ENCODE measurements around the gene C17orf107. TPM values are rescaled to one million over a fixed set of nuclear protein-coding genes. Genes with fewer than 3 reads are reported as not detected.
A peak's percentile ranks its signal among the peaks of the same experiment; 100 is the strongest.

The C17orf107 gene
- total and polyA plus RNA-seq, 2 of the 13 experiments (the other 11 are each of a cell fraction or from before 2014, with no cell fraction given): 0.20 to 0.59 TPM

DNA sequence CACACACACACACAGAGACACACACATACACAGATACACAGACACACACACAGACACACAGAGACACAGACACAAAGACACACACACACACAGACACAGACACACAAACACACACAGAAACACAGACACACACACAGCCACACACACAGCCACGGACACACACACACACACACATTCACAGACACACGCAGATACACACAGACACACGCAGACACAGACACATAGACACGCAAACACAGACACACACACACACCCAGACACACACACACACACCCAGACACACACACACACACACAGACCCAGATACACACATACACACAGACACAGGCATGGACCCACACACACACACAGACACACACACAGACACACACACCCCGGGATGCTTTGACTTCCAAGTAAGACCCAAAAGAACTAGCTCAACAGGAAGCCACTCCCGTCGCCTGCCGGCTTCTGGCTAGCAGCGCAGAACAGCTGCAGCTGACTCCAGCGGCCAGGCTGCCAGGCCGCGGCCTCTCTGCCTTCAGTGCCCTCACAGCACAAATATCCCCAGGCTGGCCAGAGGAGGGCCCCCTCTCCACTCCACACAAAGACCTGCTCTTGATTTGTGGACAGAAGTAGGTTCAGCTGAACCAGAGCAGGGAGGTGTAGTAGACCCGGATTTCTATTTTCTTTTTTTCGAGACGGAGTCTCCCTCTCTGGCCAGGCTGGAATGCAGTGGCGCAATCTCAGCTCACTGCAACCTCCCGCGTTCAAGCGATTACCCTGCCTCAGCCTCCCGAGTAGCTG, 9.6 kb downstream of the C17orf107 start (continued):
- TF ChIP-seq MIER2 (CRISPR knock-in tag; IDR thresholded peaks at IDR 0.05) (0 out of 2 replicates have a peak, but pooled peaks have one; percentile 16), ZNF703 (CRISPR knock-in tag; IDR thresholded peaks at IDR 0.05; ENCODE audit: borderline replicate concordance) (no peak), ZNF251 (CRISPR knock-in tag; IDR thresholded peaks at IDR 0.05) (no peak), USF2 (IDR thresholded peaks at IDR 0.05; ENCODE audit: low read depth, low read length) (no peak), USF2 (CRISPR knock-in tag; IDR thresholded peaks at IDR 0.05; ENCODE audit: borderline replicate concordance) (no peak), ZNF224 (CRISPR knock-in tag; IDR thresholded peaks at IDR 0.05) (no peak; the same call in 1 of the 2 replicates), ZNF550 (CRISPR knock-in tag; IDR thresholded peaks at IDR 0.05; ENCODE audit: borderline replicate concordance) (no peak), ZNF615 (CRISPR knock-in tag; IDR thresholded peaks at IDR 0.05; ENCODE audit: borderline replicate concordance) (no peak), JDP2 (CRISPR knock-in tag; IDR thresholded peaks at IDR 0.05; ENCODE audit: borderline replicate concordance) (no peak), ZBTB38 (CRISPR knock-in tag; IDR thresholded peaks at IDR 0.05) (peak; percentile 41; the same call in 1 of the 2 replicates), ZNF207 (IDR thresholded peaks at IDR 0.05; ENCODE audit: borderline replicate concordance) (peak; percentile 85; the same call in 1 of the 2 replicates), NR2F6 (IDR thresholded peaks at IDR 0.05) (no peak), NR2F6 (CRISPR knock-in tag; IDR thresholded peaks at IDR 0.05) (peak; percentile 35; the same call in 1 of the 2 replicates), ATAD3A (CRISPR knock-in tag; IDR thresholded peaks at IDR 0.05) (no peak), ZNF670 (CRISPR knock-in tag; IDR thresholded peaks at IDR 0.05; ENCODE audit: borderline replicate concordance) (no peak), CERS6 (CRISPR knock-in tag; IDR thresholded peaks at IDR 0.05) (no peak), SP1 (IDR thresholded peaks at IDR 0.05) (no peak), SP1 (CRISPR knock-in tag; IDR thresholded peaks at IDR 0.05) (no peak), POLR2AphosphoS5 (IDR thresholded peaks at IDR 0.05; ENCODE audit: low read depth, low read length) (0 out of 2 replicates have a peak, but pooled peaks have one; percentile 23)
- TF ChIP-seq, protein P1, sequence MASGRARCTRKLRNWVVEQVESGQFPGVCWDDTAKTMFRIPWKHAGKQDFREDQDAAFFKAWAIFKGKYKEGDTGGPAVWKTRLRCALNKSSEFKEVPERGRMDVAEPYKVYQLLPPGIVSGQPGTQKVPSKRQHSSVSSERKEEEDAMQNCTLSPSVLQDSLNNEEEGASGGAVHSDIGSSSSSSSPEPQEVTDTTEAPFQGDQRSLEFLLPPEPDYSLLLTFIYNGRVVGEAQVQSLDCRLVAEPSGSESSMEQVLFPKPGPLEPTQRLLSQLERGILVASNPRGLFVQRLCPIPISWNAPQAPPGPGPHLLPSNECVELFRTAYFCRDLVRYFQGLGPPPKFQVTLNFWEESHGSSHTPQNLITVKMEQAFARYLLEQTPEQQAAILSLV (CRISPR knock-in tag; IDR thresholded peaks at IDR 0.05; ENCODE audit: borderline replicate concordance): no peak
- TF ChIP-seq, protein P2, sequence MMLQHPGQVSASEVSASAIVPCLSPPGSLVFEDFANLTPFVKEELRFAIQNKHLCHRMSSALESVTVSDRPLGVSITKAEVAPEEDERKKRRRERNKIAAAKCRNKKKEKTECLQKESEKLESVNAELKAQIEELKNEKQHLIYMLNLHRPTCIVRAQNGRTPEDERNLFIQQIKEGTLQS (CRISPR knock-in tag; IDR thresholded peaks at IDR 0.05): no peak
- TF ChIP-seq, protein P3, sequence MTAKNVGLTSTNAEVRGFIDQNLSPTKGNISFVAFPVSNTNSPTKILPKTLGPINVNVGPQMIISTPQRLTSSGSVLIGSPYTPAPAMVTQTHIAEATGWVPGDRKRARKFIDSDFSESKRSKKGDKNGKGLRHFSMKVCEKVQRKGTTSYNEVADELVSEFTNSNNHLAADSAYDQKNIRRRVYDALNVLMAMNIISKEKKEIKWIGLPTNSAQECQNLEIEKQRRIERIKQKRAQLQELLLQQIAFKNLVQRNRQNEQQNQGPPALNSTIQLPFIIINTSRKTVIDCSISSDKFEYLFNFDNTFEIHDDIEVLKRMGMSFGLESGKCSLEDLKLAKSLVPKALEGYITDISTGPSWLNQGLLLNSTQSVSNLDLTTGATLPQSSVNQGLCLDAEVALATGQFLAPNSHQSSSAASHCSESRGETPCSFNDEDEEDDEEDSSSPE (CRISPR knock-in tag; IDR thresholded peaks at IDR 0.05): no peak
- TF ChIP-seq, protein P4, sequence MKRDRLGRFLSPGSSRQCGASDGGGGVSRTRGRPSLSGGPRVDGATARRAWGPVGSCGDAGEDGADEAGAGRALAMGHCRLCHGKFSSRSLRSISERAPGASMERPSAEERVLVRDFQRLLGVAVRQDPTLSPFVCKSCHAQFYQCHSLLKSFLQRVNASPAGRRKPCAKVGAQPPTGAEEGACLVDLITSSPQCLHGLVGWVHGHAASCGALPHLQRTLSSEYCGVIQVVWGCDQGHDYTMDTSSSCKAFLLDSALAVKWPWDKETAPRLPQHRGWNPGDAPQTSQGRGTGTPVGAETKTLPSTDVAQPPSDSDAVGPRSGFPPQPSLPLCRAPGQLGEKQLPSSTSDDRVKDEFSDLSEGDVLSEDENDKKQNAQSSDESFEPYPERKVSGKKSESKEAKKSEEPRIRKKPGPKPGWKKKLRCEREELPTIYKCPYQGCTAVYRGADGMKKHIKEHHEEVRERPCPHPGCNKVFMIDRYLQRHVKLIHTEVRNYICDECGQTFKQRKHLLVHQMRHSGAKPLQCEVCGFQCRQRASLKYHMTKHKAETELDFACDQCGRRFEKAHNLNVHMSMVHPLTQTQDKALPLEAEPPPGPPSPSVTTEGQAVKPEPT (CRISPR knock-in tag; IDR thresholded peaks at IDR 0.05; ENCODE audit: low read depth): 0 out of 2 replicates have a peak, but pooled peaks have one; percentile 49

Measured in HepG2 (cell line).